ENCODE results near the gene HACD3.
"Not testable (repeated sequence)": the region's sequence is repeated elsewhere in the genome, so short reads cannot be mapped to it uniquely, and the experiment has no call there.

The HACD3 gene, protein sequence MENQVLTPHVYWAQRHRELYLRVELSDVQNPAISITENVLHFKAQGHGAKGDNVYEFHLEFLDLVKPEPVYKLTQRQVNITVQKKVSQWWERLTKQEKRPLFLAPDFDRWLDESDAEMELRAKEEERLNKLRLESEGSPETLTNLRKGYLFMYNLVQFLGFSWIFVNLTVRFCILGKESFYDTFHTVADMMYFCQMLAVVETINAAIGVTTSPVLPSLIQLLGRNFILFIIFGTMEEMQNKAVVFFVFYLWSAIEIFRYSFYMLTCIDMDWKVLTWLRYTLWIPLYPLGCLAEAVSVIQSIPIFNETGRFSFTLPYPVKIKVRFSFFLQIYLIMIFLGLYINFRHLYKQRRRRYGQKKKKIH

DNA sequence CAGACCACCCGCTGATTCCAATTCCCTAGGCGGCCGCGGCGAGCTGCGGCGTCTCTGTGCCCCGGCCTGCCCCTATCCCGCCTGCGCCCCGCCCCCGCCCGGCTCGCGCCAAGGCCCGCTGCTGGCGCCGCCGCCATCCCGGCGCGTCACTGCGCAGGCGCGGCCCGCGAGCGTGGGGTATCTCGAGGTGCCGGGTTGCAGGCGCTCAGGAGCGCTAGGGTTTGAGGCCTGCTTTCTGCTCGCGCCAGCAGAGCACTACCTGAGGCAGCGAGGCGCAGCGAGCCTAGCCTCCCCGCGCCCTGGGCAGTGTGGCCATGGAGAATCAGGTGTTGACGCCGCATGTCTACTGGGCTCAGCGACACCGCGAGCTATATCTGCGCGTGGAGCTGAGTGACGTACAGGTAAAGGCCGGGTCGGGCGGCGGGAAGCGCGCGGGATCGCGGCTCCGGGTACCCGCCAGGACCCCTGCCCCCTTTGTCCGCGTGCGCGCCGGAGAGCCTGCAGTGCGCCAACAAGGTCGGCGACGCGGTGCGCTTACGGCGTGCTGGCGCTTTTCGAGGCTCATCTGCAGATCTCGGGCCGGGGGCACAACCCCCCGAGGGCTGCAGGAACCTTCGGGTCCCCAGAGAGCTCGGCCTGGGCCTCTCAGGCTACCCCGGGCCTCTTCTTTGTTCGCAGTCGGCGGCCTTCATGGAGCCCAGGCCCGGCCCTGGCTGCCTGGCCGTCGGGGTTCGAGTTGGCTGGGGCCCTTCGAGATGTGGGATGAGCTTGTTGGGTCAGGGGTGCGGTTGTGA lies at the start of gene HACD3:
HACD3 (plus strand) TSS at position 146 of the 794 bp plus-strand sequence; CDS start at position 315, 169 bp downstream.
- DNase-seq = peak; percentile 88

DNA sequence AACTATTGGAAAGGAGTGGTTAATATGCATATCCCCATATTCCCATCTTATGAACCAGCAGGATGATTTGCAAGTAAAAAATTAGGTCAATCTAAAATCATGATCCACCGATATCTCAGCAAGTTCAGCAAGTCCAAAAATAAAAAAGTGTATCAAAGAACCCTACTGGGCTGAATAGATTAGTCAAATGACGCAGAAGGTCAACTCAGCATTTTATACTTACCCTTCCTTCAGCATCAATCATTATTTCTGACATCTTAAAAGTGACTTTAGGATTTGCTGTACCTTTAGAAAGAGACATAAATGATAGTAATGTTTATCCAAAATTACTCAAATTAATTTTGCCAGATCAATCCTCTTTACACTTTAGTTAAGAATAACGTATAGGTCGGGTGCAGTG lies 45.4 kb upstream of the HACD3 start:
- DNase-seq = no peak

DNA sequence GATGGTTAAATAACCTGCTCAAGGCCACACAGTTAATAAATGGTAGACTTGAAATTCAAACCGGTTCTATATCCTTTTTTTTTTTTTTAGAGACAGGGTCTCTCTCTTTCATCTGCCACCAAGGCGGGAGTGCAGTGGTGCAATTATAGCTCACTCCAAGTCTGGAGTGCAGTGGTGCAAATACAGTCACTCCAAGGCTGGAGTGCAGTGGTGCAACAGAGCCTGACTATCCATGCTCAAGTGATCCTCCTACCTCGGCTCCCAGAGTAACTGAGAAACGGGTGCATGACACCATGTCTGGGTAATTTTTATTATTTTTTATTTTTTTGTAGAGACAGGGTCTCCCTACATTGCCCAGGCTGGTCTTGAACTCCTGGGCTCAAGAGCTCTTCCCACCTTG lies 36.2 kb upstream of the HACD3 start:
- DNase-seq = no peak

DNA sequence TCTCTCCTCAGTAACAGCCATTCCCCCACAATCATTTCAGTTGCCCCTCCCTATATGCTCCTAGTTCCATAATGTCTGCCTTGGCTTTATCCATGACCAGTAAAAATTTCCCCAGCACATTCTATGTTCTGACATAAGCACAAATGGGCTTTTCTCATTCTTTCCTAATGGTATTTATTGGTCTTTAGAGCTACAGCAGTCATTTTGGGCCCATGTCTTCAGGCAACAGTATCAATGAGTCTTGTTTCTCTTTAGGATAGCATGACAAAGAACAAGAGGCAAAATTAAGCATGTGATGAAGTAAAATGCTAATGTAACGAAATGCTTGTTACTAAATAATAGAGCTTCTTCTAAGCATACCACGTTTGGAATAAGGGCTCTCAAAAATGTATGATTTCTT lies 20.9 kb upstream of the HACD3 start:
- no peak for DNase-seq

GRCh38 chr15:65512189-65512588 lies 18.1 kb upstream of the HACD3 start:
- DNase-seq = no peak

DNA sequence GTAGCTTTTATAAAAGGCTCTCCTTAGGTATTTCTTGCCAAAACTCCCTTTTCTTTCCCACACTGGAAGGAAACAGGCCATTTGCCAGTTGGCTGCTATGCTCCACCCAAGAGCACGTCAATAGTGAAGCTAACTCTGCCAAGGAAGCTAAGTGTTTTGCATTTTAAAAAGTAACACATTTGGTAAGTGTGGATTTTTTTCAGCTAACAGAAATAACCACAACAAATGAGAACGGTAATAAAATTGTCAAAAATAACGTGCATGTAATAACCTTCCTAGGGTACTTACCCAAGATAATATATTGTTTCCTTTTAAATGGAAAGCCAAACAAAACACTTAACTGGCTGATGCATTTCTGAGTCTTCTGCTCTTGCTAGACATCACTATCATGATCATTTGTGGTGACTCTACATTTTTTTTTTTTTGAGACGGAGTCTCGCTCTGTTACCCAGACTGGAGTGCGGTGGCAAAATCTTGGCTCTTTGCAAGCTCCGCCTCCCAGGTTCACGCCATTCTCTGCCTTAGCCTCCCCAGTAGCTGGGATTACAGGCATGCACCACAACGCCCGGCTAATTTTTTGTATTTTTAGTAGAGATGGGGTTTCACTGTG lies 17.4 kb upstream of the HACD3 start:
- no peak for DNase-seq

DNA sequence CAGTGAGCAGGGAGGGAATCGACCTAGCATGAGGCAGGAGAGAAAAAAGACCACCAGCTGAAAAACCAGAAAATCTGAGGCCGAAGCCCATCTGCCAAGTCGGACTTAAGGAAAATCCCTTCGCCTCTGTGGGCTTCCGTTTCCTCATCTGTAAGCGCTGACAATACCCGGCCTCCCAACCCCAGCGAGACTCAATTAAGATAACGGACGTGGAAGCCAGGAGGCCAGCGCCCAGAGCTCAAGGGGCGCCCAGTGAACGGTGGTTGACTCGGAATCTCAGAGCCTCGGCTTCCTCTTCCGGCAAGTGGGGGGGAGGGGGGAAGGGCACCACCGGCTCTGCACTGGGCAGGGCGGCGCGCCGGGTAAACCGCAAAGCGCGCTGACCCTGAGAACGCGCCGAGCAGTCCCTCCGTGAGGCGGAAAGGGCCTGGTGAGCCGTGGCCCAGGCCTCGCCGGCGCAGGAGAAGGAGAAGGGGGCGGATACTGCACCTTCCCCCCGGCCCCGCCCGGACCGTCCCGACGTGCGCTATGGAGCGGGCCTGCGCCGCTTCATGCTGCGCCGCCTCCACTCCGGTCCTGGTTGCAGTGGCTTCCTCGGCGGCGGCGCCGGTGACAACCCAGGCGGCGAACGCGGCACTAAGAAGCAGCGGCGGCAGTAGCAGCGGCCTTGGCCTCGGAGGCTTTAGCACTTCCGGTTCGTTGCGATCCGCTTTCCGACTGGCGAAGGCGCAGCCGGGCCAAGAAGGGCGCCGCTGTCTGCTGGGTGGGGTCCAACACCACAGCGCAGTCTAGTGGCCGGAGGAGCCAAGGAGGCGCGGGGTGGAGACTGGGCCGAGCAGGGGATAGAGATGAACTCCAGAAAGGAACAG lies 13.0 kb upstream of the HACD3 start, which contains the start of gene DPP8:
DPP8 (minus strand) TSS at position 693 of the 869 bp plus-strand sequence. CDS start 5,136 bp downstream, outside the sequence.
- peak; percentile 92 for DNase-seq

DNA sequence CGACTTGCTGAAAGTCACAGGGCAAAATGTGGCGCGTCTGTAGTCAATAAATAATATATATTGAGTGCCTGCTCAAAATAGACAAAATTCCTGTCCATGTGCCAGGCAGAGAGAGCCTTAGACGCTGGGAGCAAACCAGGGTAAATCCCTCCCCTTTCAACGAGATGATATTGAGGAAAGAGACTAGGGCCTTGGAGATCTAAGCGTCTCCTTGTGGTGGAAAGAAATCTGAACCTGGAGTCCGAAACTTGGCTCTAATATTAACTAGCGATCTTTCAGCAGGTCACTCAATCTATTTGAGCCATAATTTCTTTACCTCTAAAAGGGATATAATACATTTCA lies 12.4 kb upstream of the HACD3 start:
- DNase-seq = no peak

- DNase-seq = no peak
Observed at GRCh38 chr15:65518633-65519285, 11.5 kb upstream of the HACD3 start.

DNA sequence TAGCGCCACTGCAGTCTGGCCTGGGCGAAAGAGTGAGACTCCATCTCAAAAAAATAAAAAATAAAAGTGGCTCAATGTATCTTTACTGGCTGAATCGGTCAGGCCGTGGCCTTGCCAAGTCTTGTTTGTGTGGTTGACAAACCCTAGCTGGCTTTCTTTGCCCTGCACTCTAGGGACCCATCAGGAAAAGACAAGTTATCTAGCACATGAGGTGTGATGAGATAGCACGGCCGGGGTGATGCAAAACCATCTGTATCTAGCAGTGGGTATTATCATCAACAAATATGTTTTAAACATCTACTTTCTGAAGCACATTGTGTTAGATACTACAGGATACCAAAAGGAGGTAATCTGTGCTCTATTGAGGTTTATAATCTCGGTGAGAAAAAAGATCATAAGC lies 8.9 kb upstream of the HACD3 start:
- no peak for DNase-seq

DNA sequence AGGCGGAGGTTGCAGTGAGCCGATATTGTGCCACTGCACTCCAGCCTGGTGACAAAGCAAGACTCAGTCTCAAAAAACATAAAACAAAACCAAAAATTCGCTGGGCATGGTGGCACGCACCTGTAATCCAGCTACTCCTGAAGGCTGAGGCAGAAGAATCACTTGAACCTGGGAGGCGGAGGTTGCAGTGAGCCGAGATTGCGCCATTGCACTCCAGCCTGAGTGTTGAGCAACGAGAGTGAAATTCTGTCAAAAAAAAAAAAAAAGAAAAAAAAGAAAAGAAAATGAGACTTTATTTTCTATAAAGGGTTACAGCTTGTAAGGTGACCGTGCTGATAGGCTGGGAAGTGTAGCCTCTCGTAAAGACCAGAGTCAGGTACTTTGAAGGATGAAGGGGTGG lies 6.0 kb upstream of the HACD3 start:
- DNase-seq = no peak

- no peak for DNase-seq
Observed at GRCh38 chr15:65525622-65526021, 4.6 kb upstream of the HACD3 start.

DNA sequence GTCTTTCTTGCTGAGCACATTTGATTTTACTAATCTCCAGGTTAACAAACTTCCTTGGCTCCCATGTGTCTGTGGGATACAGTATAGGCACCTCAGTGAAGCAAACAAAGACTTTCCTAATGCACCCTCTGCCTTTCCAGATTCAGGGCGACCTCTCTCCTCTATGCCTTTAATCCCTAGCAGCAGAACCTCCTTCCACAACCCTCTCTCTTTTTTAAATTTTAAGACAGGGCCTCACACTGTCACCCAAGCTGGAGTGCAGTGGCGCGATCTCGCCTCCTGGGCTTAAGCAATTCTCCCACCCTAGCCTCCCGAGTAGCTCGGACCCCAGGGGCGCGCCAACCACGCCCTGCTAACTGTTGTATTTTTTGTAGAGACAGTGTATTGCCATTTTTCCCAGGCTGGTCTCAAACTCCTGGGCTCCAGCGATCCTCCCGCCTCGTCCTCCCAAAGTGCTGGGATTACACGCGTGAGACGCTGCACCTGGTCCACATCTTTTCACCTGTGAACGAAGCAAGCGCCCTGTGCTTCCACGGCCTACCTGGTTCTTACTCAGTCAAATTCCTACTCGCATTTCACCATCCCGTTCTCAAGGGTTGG lies 1.7 kb upstream of the HACD3 start:
- DNase-seq = no peak

- DNase-seq = no peak
Observed at GRCh38 chr15:65529762-65530317, 423 bp upstream of the HACD3 start.

GRCh38 chr15:65532738-65533051 lies 2.4 kb downstream of the HACD3 start:
- DNase-seq = no peak

DNA sequence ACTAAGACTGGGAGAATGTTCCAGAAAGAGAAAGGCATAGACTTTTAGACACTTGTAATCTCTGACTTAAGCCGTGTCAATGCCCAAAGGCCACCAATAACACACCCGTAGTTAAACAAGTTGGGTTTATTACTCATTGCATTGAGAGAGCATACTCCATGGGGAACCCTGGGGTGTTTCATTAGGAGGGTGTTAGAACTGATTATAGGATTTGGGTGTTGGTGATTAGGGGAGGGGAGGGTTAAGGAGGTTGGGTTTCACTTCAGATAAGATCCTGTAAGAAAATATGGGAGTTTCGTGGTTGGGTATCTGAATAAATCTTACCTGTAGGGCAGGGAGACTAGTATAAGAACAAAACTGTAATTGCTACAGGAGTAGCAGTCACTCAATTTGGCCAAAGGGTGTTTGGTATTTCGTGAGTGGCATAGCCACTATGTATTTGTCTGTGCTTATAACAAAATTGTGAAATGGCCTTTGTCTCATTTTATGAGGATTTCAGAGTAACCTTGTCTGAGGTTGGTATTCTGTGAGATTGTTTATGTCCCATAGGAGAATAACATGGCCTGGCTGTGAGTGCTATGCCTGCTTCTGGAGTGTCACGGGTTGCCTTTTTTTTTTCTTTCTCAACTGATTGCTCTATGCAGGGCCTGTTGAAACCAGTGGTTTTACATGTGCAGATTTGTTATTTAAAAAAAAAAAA lies 2.9 kb downstream of the HACD3 start:
- no peak for DNase-seq

DNA sequence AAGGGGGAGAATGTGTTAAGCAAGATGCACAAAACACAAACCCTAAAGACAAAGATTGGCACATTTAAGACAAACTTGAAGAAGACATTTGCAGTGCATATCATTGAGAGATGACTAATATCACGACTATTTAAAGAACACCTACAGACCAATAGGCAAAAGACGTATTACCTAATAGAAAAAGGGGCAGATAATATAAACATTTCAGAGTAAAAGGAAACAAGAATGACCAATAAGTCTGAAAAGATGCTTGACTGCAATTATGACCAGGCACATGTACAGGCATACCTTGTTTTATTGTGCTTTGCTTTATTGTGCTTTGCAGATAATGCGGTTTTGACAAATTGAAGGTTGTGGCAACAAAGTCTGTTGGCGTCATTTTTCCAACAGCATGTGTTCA lies 4.9 kb downstream of the HACD3 start:
- DNase-seq = no peak

- no peak for DNase-seq
Observed at GRCh38 chr15:65540314-65540713, 10.1 kb downstream of the HACD3 start.

DNA sequence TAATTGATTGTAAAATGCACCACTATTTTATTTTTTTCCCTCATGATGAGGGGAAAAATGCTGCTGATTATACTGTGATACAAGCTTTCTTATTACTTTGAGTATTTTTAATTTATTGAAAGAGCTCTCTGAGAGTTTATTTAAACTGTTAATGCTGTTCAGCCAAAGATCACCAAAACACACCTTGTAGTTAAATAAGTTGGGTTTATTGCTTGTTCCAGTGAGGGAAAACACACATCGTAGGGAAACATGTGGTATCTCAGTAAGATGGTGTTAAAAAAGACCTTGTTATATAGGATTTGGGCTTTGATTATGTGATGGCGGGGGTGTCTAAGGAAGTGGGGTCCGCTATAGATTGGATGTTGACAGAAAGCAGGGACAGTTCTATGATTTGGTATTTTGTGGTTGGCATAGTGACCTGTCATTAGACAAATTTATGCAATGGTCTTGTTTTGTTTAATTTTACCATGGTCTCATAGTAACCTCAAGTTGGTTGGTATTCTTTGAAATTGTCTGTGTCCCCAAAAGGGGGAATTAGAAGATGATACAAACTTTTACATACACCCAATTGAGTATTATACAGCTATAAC lies 11.1 kb downstream of the HACD3 start:
- DNase-seq = no peak

GRCh38 chr15:65547841-65548240 lies 17.6 kb downstream of the HACD3 start:
- DNase-seq = no peak

- DNase-seq = not testable (repeated sequence)
Observed at GRCh38 chr15:65549288-65549687, 19.0 kb downstream of the HACD3 start.

All from GDM1 (cell line).